Vagina (tissue), 2 donors: ENCODE data around the gene VPS36. TPM values are rescaled to one million over a fixed set of nuclear protein-coding genes. Genes with fewer than 3 reads are reported as not detected.
"Not testable (repeated sequence)": the region's sequence is repeated elsewhere in the genome, so short reads cannot be mapped to it uniquely, and the experiment has no call there.

Experiments
- DNase-seq, 2 donors: peaks; one replicate each; pipeline ENCODE4 v3.0.0-alpha.2; 2017; ENCODE audit errors: extremely low spot score in 2 of 2
- H3K27ac ChIP-seq: fragments of 200-600 bp; sonication (generic); one replicate; pipeline ENCODE4 v1.5.1; 2019
- H3K27me3 ChIP-seq: fragments of 200-600 bp; sonication (generic); one replicate; pipeline ENCODE4 v1.5.1; 2019
- H3K36me3 ChIP-seq, 2 donors: fragments of 200-600 bp; sonication (generic); one replicate each; pipeline ENCODE4 v1.5.1; 2017 to 2019
- H3K4me1 ChIP-seq: fragments of 200-600 bp; sonication (generic); one replicate; pipeline ENCODE4 v1.5.1; 2019
- H3K4me3 ChIP-seq, 2 donors: fragments of 200-600 bp; sonication (generic); 1 replicate in 1 of 2; 2 replicates in 1 of 2; pipeline ENCODE4 v1.5.1; 2016 to 2019
- H3K9me3 ChIP-seq: fragments of 200-600 bp; sonication (generic); one replicate; pipeline ENCODE4 v1.5.1; 2019
- POLR2A ChIP-seq, 2 donors: fragments of 450-650 bp; IDR thresholded peaks; one replicate each; pipeline ENCODE4 v1.6.1; 2017; ENCODE audit warnings: antibody characterized with exemption in 2 of 2, mild to moderate bottlenecking in 2 of 2, moderate library complexity in 2 of 2
- POLR2AphosphoS5 ChIP-seq, 2 donors: sonication (generic); formaldehyde crosslinking; IDR thresholded peaks; one replicate each; pipeline ENCODE4 v1.9.0; 2017; ENCODE audit warnings: antibody characterized with exemption in 2 of 2, mild to moderate bottlenecking in 2 of 2, low read depth in 1 of 2; ENCODE audit not compliant: insufficient read depth in 1 of 2
- intact Hi-C: fragments of 100-400 bp; cut with DNase I; formaldehyde crosslinking; loops from one replicate; pipeline ENCODE4 v1.15.1; 2023
- small RNA-seq: library from RNA; depleted of rRNA; stranded (forward); fragments of <200 nt; gene quantifications from one replicate; pipeline ENCODE3, GENCODE V24; 2016
- total RNA-seq: library from RNA; depleted of rRNA; stranded (reverse); fragments of >200 nt; gene quantifications from one replicate; pipeline ENCODE4 v1.2.3, GENCODE V29; 2016
- TF ChIP-seq, protein P1 (sequence below), 3 experiments: fragments of 450-650 bp in 2 of 3; fragments of 200-600 bp in 1 of 3; sonication (generic) in 1 of 3; IDR thresholded peaks; one replicate each; pipeline ENCODE4 v1.5.1; 2017 to 2019; ENCODE audit warnings: antibody characterized with exemption in 3 of 3, mild to moderate bottlenecking in 2 of 3, moderate library complexity in 2 of 3

VPS36 gene
- total RNA-seq, 1 donor from 2014 or later: 57.2 TPM

DNA sequence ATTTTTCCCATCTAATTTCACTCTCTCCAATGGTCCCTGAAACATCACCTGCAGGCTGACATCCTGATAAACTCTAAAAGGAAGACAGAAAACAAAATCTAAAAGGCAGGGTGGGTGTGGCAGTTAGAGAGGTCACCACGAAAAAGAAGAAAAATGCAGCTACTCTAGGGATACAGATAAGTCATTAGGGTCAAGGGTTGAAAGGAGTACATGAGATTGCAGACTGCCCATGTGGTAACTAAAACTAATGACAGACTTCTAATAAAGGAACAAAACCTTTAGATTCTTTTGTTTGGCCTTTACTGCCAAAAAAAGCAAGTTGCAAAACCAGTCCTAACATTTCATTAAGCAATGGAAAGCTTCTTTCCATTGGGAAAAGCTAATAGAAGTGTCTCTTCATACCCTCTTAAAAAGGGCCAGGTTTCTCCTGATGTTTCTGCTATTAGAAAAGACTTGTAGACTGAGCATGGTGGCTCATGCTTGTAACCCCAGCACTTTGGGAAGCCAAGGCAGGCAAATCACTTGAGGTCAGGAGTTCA is 75.5 kb downstream of the VPS36 start:
- no peak overlapping the region for H3K4me3 ChIP-seq
- intact Hi-C loops: no loop called here
- no peaks in the 10 kb centered on the region for H3K36me3 ChIP-seq
- H3K27me3 ChIP-seq: no peaks in the 10 kb centered on the region
- no peaks in the 10 kb centered on the region for H3K4me1 ChIP-seq
- H3K27ac ChIP-seq: no peak overlapping the region
- no peak for DNase-seq
- no peak for TF ChIP-seq POLR2AphosphoS5 (IDR thresholded peaks at IDR 0.05; ENCODE audit: insufficient read depth in 1 of 2, low read depth in 1 of 2)
- TF ChIP-seq, protein P1, sequence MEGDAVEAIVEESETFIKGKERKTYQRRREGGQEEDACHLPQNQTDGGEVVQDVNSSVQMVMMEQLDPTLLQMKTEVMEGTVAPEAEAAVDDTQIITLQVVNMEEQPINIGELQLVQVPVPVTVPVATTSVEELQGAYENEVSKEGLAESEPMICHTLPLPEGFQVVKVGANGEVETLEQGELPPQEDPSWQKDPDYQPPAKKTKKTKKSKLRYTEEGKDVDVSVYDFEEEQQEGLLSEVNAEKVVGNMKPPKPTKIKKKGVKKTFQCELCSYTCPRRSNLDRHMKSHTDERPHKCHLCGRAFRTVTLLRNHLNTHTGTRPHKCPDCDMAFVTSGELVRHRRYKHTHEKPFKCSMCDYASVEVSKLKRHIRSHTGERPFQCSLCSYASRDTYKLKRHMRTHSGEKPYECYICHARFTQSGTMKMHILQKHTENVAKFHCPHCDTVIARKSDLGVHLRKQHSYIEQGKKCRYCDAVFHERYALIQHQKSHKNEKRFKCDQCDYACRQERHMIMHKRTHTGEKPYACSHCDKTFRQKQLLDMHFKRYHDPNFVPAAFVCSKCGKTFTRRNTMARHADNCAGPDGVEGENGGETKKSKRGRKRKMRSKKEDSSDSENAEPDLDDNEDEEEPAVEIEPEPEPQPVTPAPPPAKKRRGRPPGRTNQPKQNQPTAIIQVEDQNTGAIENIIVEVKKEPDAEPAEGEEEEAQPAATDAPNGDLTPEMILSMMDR (IDR thresholded peaks at IDR 0.05): no peak
- TF ChIP-seq POLR2A (IDR thresholded peaks at IDR 0.05): no peak
- H3K9me3 ChIP-seq: no peaks in the 10 kb centered on the region

GRCh38 chr13:52374389-52374788 is 76.0 kb downstream of the VPS36 start:
- no peak for TF ChIP-seq POLR2A (IDR thresholded peaks at IDR 0.05)
- TF ChIP-seq, protein P1 (IDR thresholded peaks at IDR 0.05): no peak
- no peak for TF ChIP-seq POLR2AphosphoS5 (IDR thresholded peaks at IDR 0.05; ENCODE audit: insufficient read depth in 1 of 2, low read depth in 1 of 2)

DNA sequence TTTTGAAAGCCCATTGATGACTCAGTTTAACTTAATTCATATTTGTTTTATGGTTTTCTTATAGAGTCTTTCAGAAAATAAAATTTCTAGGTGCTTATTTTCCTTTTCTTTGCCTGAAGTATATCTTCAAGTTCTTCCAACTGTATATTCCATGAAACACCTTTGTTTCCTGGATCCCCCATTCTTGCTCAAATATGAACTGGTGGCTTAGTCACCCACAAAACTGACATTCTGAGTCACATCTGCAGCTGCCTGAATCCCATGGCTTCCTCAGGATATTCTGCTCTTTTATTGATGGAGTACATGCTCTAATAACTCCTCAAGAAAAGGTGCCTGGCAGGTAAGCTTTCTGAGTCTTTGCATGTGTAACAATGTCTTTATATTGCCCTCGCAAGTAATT is 77.2 kb downstream of the VPS36 start:
- H3K36me3 ChIP-seq, H3K27me3 ChIP-seq, H3K4me1 ChIP-seq, H3K9me3 ChIP-seq, DNase-seq, H3K4me3 ChIP-seq, intact Hi-C loops, H3K27ac ChIP-seq: not testable (repeated sequence)

More at GRCh38 chr13:52374389-52374788, 76.0 kb downstream of the VPS36 start:
- H3K4me3 ChIP-seq: no peak overlapping the region
- no peaks in the 10 kb centered on the region for H3K27me3 ChIP-seq
- DNase-seq: no peak
- H3K9me3 ChIP-seq: no peaks in the 10 kb centered on the region
- no peaks in the 10 kb centered on the region for H3K36me3 ChIP-seq
- H3K27ac ChIP-seq: no peak overlapping the region
- H3K4me1 ChIP-seq: no peaks in the 10 kb centered on the region
- intact Hi-C loops: no loop called here

- no peak for DNase-seq
- Histone ChIP-seq H3K4me1 (no peaks in the 10 kb centered on the region), H3K27me3 (no peaks in the 10 kb centered on the region), H3K27ac (no peak overlapping the region), H3K9me3 (no peaks in the 10 kb centered on the region), H3K4me3 (no peak overlapping the region), H3K36me3 (no peaks in the 10 kb centered on the region)
- intact Hi-C loops: no loop called here
- TF ChIP-seq POLR2A (IDR thresholded peaks at IDR 0.05) (no peak), POLR2AphosphoS5 (IDR thresholded peaks at IDR 0.05; ENCODE audit: insufficient read depth in 1 of 2, low read depth in 1 of 2) (no peak)
- TF ChIP-seq, protein P1 (IDR thresholded peaks at IDR 0.05): no peak
Measured at GRCh38 chr13:52371736-52372247, 78.6 kb downstream of the VPS36 start.

- Histone ChIP-seq H3K9me3 (no peaks in the 10 kb centered on the region), H3K36me3 (no peaks in the 10 kb centered on the region), H3K27ac (no peak overlapping the region), H3K27me3 (no peaks in the 10 kb centered on the region), H3K4me3 (no peak overlapping the region), H3K4me1 (no peaks in the 10 kb centered on the region)
- DNase-seq: no peak
- intact Hi-C loops: no loop called here
- TF ChIP-seq POLR2A (IDR thresholded peaks at IDR 0.05) (no peak), POLR2AphosphoS5 (IDR thresholded peaks at IDR 0.05; ENCODE audit: insufficient read depth in 1 of 2, low read depth in 1 of 2) (no peak)
- TF ChIP-seq, protein P1 (IDR thresholded peaks at IDR 0.05): no peak
Measured at GRCh38 chr13:52366291-52366690, 84.1 kb downstream of the VPS36 start.

Small RNAs within 50 kb of the gene (small RNA-seq; reads per million reads assigned to genes)
- not detected for gene RNY4P24

Other genes starting within 250 kb of the VPS36 start
- gene THSD1, start 44.5 kb downstream of the VPS36 start, total RNA-seq: 6.4 TPM
- 12.8 TPM for gene CKAP2, start 4.8 kb upstream of the VPS36 start, total RNA-seq
- 3.2 TPM for gene HNRNPA1L2, start 191.8 kb upstream of the VPS36 start, total RNA-seq
- 24.1 TPM for gene SUGT1, start 202.2 kb upstream of the VPS36 start, total RNA-seq